ENCODE data around the gene AP3S2. TPM values are rescaled to one million over a fixed set of nuclear protein-coding genes. Genes with fewer than 3 reads are reported as not detected.

AP3S2 gene
- total and polyA plus RNA-seq, 7 donors = 18.0 to 74.3 (median 44.7) TPM

DNA sequence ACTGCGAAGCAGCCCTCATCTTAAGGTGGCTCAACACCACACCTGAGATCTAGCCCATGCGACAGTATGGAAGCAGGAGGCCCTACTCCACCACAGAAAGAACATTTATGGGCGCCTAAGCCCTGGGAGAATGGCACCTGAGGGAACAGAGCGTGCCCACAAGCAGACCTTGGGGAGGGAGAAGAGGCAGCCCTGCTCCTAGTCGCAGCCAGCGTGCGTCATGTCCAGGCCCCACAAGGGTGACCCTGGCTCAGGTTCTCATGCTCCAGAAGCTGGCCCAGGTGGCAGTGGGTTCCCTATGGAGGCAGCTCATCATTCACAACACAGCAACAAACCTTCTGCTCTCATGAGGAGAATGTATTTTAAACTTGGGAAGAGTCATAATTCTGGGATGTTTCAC, 59.8 kb downstream of the AP3S2 start:
- H3K27me3 ChIP-seq (ENCODE audit: insufficient read depth in 3 of 3, low read length in 2 of 3) = no peaks in the 10 kb centered on the region
- H3K4me3 ChIP-seq = no peak overlapping the region
- TF ChIP-seq, protein P1, sequence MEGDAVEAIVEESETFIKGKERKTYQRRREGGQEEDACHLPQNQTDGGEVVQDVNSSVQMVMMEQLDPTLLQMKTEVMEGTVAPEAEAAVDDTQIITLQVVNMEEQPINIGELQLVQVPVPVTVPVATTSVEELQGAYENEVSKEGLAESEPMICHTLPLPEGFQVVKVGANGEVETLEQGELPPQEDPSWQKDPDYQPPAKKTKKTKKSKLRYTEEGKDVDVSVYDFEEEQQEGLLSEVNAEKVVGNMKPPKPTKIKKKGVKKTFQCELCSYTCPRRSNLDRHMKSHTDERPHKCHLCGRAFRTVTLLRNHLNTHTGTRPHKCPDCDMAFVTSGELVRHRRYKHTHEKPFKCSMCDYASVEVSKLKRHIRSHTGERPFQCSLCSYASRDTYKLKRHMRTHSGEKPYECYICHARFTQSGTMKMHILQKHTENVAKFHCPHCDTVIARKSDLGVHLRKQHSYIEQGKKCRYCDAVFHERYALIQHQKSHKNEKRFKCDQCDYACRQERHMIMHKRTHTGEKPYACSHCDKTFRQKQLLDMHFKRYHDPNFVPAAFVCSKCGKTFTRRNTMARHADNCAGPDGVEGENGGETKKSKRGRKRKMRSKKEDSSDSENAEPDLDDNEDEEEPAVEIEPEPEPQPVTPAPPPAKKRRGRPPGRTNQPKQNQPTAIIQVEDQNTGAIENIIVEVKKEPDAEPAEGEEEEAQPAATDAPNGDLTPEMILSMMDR (IDR thresholded peaks at IDR 0.05) = no peak
- intact Hi-C loops (cut with DNase I) = loop anchor here in 1 of 2 donors (5.0 kb wide), 1 partner anchor 57 kb away; the partner anchor contains the start of gene MESP2
- DNase-seq (no peak), ATAC-seq (no peak)
- peaks cover 25% of the 10 kb centered on the region for H3K4me1 ChIP-seq
- 96 to 98% (median 98%) methylated on average over 7 of the region's 7 CpGs for WGBS, 3 donors
- H3K36me3 ChIP-seq (ENCODE audit: insufficient read depth in 1 of 2, low read depth in 1 of 2) = peaks cover 0 to 50% of the 10 kb centered on the region in 2 donors
- H3K27ac ChIP-seq = no peak overlapping the region
- H3K9me3 ChIP-seq = no peaks in the 10 kb centered on the region

DNA sequence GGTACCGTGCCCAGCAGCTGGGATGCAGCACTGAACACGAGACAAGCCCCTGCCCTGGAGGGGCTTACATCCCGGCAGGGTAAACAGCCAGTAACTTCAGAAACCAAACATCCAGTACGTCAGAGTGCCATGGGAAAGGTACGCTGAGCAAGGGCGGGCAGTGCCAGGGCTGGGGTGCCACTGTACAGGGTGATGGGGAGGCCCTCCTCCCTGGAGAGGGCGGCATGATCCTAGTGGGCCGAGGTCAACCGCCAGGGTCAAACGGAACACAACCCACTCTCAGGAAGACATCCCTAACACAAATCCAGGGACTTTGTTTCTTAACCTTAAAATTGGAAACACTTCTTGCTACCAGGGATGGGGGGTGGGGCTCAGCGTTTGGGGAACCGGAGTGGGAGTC, 63.2 kb downstream of the AP3S2 start:
- Histone ChIP-seq H3K9me3 (no peaks in the 10 kb centered on the region), H3K27ac (no peak overlapping the region), H3K4me3 (no peak overlapping the region), H3K27me3 (ENCODE audit: insufficient read depth in 3 of 3, low read length in 2 of 3) (no peaks in the 10 kb centered on the region), H3K4me1 (peaks cover 12% of the 10 kb centered on the region), H3K36me3 (ENCODE audit: insufficient read depth in 1 of 2, low read depth in 1 of 2) (peaks cover 0 to 42% of the 10 kb centered on the region in 2 donors)
- WGBS, 3 donors = 91 to 92% (median 92%) methylated on average over 12 of the region's 12 CpGs
- intact Hi-C loops (cut with DNase I) = loop anchor here in 1 of 2 donors (5.0 kb wide), 1 partner anchor 53 kb away; the partner anchor contains the start of gene MESP2
- TF ChIP-seq, protein P1 (IDR thresholded peaks at IDR 0.05) = no peak
- ATAC-seq (no peak), DNase-seq (peak in 1 of 2 donors; percentile 52)

DNA sequence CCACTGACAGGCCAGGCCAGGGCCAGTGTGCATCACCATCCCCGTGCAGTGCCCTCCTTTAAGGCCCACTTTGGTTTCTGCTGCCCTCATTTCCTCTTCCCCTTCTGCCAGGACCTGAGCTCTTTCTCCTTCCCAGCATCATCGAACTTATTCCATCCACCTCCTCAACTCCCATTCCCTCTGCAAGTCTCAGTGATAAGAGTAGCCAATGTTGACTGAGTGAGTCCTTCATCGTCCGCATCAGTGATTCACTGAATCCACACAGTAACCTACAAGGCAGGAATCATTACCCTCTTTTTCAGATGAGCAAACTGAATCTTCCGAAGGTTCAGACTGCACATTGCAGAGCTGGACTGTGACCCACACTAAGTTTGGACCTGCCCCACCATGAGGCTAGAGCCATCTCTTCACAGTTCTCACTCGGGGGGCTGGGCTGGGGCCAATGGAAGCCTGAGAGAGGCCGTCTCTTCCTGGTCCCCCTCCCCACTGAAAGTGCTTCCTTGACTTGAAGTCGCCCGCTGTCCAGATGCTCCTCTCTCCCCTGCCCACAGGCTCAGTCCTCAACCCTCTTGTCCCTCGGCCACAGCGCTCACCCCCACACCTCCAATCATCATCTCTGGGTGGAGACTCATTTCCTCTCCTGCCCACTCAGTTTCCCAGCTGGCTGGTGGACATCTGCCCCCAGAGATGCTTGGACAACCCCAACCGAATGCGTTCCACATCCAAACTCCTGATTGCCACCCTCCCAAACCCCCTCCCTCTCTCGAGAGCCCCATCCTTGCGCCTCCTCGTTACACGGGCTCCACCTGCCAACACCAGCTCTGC, 64.0 kb downstream of the AP3S2 start:
- ATAC-seq (no peak), DNase-seq (no peak)
- WGBS, 3 donors = 83 to 87% (median 86%) methylated on average over 17 of the region's 17 CpGs
- Histone ChIP-seq H3K27ac (no peak overlapping the region), H3K9me3 (no peaks in the 10 kb centered on the region), H3K36me3 (ENCODE audit: insufficient read depth in 1 of 2, low read depth in 1 of 2) (peaks cover 0 to 35% of the 10 kb centered on the region in 2 donors), H3K4me3 (no peak overlapping the region), H3K27me3 (ENCODE audit: insufficient read depth in 3 of 3, low read length in 2 of 3) (no peaks in the 10 kb centered on the region), H3K4me1 (peaks cover 12% of the 10 kb centered on the region)
- TF ChIP-seq, protein P1 (IDR thresholded peaks at IDR 0.05) = no peak
- intact Hi-C loops (cut with DNase I) = loop anchor here (5.0 kb wide), 2 partner anchors 53 to 58 kb away; partner anchors contain the start of gene MESP2 (in 1 of the 2)

DNA sequence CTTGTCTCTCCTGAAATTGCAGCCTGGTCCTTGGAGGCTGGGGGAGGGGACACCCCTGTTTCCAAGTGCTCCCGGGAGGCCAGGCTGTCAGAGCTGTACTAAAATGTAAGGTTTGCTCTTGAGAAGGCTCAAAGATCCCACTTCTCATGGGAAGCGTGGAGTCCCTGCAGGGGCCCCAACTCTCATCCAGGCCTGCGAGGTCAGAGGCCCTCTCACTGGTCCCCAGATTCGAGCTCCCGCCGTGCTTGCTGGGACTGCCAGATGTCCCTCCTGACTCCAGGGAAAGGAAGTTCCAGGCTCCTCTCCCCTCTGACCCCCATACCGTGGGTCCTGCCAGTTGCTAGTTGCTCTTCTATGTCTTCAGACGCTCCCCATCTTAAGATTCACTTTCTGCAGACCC, 64.6 kb downstream of the AP3S2 start:
- no peaks in the 10 kb centered on the region for H3K9me3 ChIP-seq
- ATAC-seq (no peak), DNase-seq (no peak)
- peaks cover 0 to 29% of the 10 kb centered on the region in 2 donors for H3K36me3 ChIP-seq (ENCODE audit: insufficient read depth in 1 of 2, low read depth in 1 of 2)
- TF ChIP-seq, protein P1 (IDR thresholded peaks at IDR 0.05) = no peak
- intact Hi-C loops (cut with DNase I) = loop anchor here in 1 of 2 donors (5.0 kb wide), 1 partner anchor 57 kb away; no protein-coding TSS in a partner anchor
- no peaks in the 10 kb centered on the region for H3K27me3 ChIP-seq (ENCODE audit: insufficient read depth in 3 of 3, low read length in 2 of 3)
- WGBS, 3 donors = 67 to 76% (median 70%) methylated on average over 8 of the region's 8 CpGs
- H3K27ac ChIP-seq = no peak overlapping the region
- peaks cover 12% of the 10 kb centered on the region for H3K4me1 ChIP-seq
- H3K4me3 ChIP-seq = no peak overlapping the region

Data from psoas muscle (tissue), 8 donors.